Measurements from ENCODE around the gene LDB2.

DNA sequence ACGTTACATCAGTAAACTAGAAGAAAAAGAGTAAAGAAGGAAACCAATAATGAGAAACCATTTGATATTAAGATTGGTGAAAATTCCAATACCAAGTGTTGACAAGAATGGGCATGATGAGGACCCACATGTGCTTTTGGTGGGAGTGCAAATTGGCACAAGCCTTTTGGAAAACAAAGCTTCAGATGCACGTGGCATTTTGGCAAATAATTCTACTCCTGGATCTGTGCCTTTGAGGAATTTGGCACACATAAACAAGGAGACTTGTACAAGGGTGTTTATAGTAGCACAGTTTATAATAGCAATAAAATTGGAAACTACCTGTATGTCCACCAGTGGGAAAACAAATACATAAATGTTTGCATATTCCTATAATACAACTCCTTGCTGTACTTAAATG lies 347.9 kb downstream of the LDB2 start:
- TF ChIP-seq EP300 (IDR thresholded peaks at IDR 0.05) (no peak), POLR2A (IDR thresholded peaks at IDR 0.05) (no peak)
- TF ChIP-seq, protein P1, sequence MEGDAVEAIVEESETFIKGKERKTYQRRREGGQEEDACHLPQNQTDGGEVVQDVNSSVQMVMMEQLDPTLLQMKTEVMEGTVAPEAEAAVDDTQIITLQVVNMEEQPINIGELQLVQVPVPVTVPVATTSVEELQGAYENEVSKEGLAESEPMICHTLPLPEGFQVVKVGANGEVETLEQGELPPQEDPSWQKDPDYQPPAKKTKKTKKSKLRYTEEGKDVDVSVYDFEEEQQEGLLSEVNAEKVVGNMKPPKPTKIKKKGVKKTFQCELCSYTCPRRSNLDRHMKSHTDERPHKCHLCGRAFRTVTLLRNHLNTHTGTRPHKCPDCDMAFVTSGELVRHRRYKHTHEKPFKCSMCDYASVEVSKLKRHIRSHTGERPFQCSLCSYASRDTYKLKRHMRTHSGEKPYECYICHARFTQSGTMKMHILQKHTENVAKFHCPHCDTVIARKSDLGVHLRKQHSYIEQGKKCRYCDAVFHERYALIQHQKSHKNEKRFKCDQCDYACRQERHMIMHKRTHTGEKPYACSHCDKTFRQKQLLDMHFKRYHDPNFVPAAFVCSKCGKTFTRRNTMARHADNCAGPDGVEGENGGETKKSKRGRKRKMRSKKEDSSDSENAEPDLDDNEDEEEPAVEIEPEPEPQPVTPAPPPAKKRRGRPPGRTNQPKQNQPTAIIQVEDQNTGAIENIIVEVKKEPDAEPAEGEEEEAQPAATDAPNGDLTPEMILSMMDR (IDR thresholded peaks at IDR 0.05): no peak

Data from tibial nerve (tissue), 4 donors.